Measurements from ENCODE around the gene CPHXL2. TPM values are rescaled to one million over a fixed set of nuclear protein-coding genes. Genes with fewer than 3 reads are reported as not detected.
A peak's percentile ranks its signal among the peaks of the same experiment; 100 is the strongest.

The CPHXL2 gene
- not detected for total RNA-seq
- polyA plus RNA-seq (ENCODE audit: insufficient read length in 2 of 2) = under 1 TPM; 0.21 to 0.47 TPM
- long read RNA-seq, donor 1 = 0 reads
- long read RNA-seq, donor 2 = 0 reads
- long read RNA-seq, donor 3 = 0 reads
- long read RNA-seq, donor 4 = 0 reads

GRCh38 chr16:75676909-75677308 lies at the start of gene CPHXL2:
Gene CPHXL2 (minus strand): TSS chr16:75677009. CDS start chr16:75676999, 10 bp downstream.
- Histone ChIP-seq H3K36me3 (ENCODE audit: control insufficient read depth, insufficient read depth, low read length) (no peaks in the 10 kb centered on the region), H3K4me1 (ENCODE audit: control insufficient read depth, insufficient read depth, low read length) (no peaks in the 10 kb centered on the region), H3K4me3 (ENCODE audit: low read depth, low read length) (no peak within 1 kb of the TSS), H3K9me3 (ENCODE audit: control insufficient read depth, insufficient read depth, low read length) (no peaks in the 10 kb centered on the region), H3K27me3 (ENCODE audit: control insufficient read depth, insufficient read depth, low read length) (no peaks in the 10 kb centered on the region), H3K27ac (ENCODE audit: low read depth, low read length) (no peak within 1 kb of the TSS)
- 80% methylated on average over 2 of the region's 4 CpGs for WGBS (ENCODE audit: insufficient coverage)
- no peak for DNase-seq (ENCODE audit: low read depth in 4 of 6, low spot score in 6 of 6)

- Histone ChIP-seq H3K9me3 (ENCODE audit: control insufficient read depth, insufficient read depth, low read length) (no peaks in the 10 kb centered on the region), H3K36me3 (ENCODE audit: control insufficient read depth, insufficient read depth, low read length) (no peaks in the 10 kb centered on the region), H3K4me3 (ENCODE audit: low read depth, low read length) (no peak within 1 kb of the TSS), H3K27me3 (ENCODE audit: control insufficient read depth, insufficient read depth, low read length) (no peaks in the 10 kb centered on the region), H3K4me1 (ENCODE audit: control insufficient read depth, insufficient read depth, low read length) (no peaks in the 10 kb centered on the region), H3K27ac (ENCODE audit: low read depth, low read length) (no peak within 1 kb of the TSS)
- no peak for DNase-seq (ENCODE audit: low read depth in 4 of 6, low spot score in 6 of 6)
- WGBS (ENCODE audit: insufficient coverage) = 94% methylated on average over 2 of the region's 5 CpGs
These were observed 49.6 kb upstream of the CPHXL2 start, which contains the start of gene CPHXL for GRCh38 chr16:75726390-75726789. Gene CPHXL (minus strand): TSS chr16:75726490. CDS start chr16:75726442, 48 bp downstream.

GRCh38 chr16:75718452-75718851 lies 41.6 kb upstream of the CPHXL2 start:
- no peak overlapping the region for H3K27ac ChIP-seq (ENCODE audit: low read depth, low read length)
- no CpG with 5 or more reads among the region's 4 CpGs for WGBS (ENCODE audit: insufficient coverage)
- H3K4me3 ChIP-seq (ENCODE audit: low read depth, low read length) = no peak overlapping the region
- no peak for DNase-seq (ENCODE audit: low read depth in 4 of 6, low spot score in 6 of 6)
- no peaks in the 10 kb centered on the region for H3K9me3 ChIP-seq (ENCODE audit: control insufficient read depth, insufficient read depth, low read length)
- no peaks in the 10 kb centered on the region for H3K36me3 ChIP-seq (ENCODE audit: control insufficient read depth, insufficient read depth, low read length)
- no peaks in the 10 kb centered on the region for H3K4me1 ChIP-seq (ENCODE audit: control insufficient read depth, insufficient read depth, low read length)
- H3K27me3 ChIP-seq (ENCODE audit: control insufficient read depth, insufficient read depth, low read length) = no peaks in the 10 kb centered on the region

GRCh38 chr16:75714661-75715060 lies 37.9 kb upstream of the CPHXL2 start:
- no peak for DNase-seq (ENCODE audit: low read depth in 4 of 6, low spot score in 6 of 6)
- Histone ChIP-seq H3K4me3 (ENCODE audit: low read depth, low read length) (no peak overlapping the region), H3K9me3 (ENCODE audit: control insufficient read depth, insufficient read depth, low read length) (peaks cover 9% of the 10 kb centered on the region), H3K4me1 (ENCODE audit: control insufficient read depth, insufficient read depth, low read length) (no peaks in the 10 kb centered on the region), H3K27ac (ENCODE audit: low read depth, low read length) (no peak overlapping the region), H3K27me3 (ENCODE audit: control insufficient read depth, insufficient read depth, low read length) (no peaks in the 10 kb centered on the region), H3K36me3 (ENCODE audit: control insufficient read depth, insufficient read depth, low read length) (no peaks in the 10 kb centered on the region)

GRCh38 chr16:75710344-75710743 lies 33.5 kb upstream of the CPHXL2 start:
- no peak overlapping the region for H3K27ac ChIP-seq (ENCODE audit: low read depth, low read length)
- no peaks in the 10 kb centered on the region for H3K4me1 ChIP-seq (ENCODE audit: control insufficient read depth, insufficient read depth, low read length)
- H3K36me3 ChIP-seq (ENCODE audit: control insufficient read depth, insufficient read depth, low read length) = no peaks in the 10 kb centered on the region
- no peak overlapping the region for H3K4me3 ChIP-seq (ENCODE audit: low read depth, low read length)
- 100% methylated on average over 1 of the region's 2 CpGs for WGBS (ENCODE audit: insufficient coverage)
- no peak for DNase-seq (ENCODE audit: low read depth in 4 of 6, low spot score in 6 of 6)
- peaks cover 12% of the 10 kb centered on the region for H3K9me3 ChIP-seq (ENCODE audit: control insufficient read depth, insufficient read depth, low read length)
- H3K27me3 ChIP-seq (ENCODE audit: control insufficient read depth, insufficient read depth, low read length) = no peaks in the 10 kb centered on the region

- no peaks in the 10 kb centered on the region for H3K4me1 ChIP-seq (ENCODE audit: control insufficient read depth, insufficient read depth, low read length)
- no peaks in the 10 kb centered on the region for H3K36me3 ChIP-seq (ENCODE audit: control insufficient read depth, insufficient read depth, low read length)
- no peaks in the 10 kb centered on the region for H3K27me3 ChIP-seq (ENCODE audit: control insufficient read depth, insufficient read depth, low read length)
- DNase-seq (ENCODE audit: low read depth in 4 of 6, low spot score in 6 of 6) = no peak
- no peak overlapping the region for H3K4me3 ChIP-seq (ENCODE audit: low read depth, low read length)
- H3K27ac ChIP-seq (ENCODE audit: low read depth, low read length) = no peak overlapping the region
- 97% methylated on average over 3 of the region's 4 CpGs for WGBS (ENCODE audit: insufficient coverage)
- H3K9me3 ChIP-seq (ENCODE audit: control insufficient read depth, insufficient read depth, low read length) = no peaks in the 10 kb centered on the region
These were observed 26.5 kb upstream of the CPHXL2 start for GRCh38 chr16:75703306-75703705.

- no CpG with 5 or more reads among the region's 2 CpGs for WGBS (ENCODE audit: insufficient coverage)
These were observed 25.4 kb upstream of the CPHXL2 start for GRCh38 chr16:75702242-75702641.

GRCh38 chr16:75701361-75701760 lies 24.6 kb upstream of the CPHXL2 start, which contains the start of gene DUXB:
Gene DUXB (minus strand): TSS chr16:75701461. CDS start chr16:75701418, 43 bp downstream.
- H3K27me3 ChIP-seq (ENCODE audit: control insufficient read depth, insufficient read depth, low read length) = no peaks in the 10 kb centered on the region
- no peaks in the 10 kb centered on the region for H3K36me3 ChIP-seq (ENCODE audit: control insufficient read depth, insufficient read depth, low read length)
- no peaks in the 10 kb centered on the region for H3K9me3 ChIP-seq (ENCODE audit: control insufficient read depth, insufficient read depth, low read length)
- no peaks in the 10 kb centered on the region for H3K4me1 ChIP-seq (ENCODE audit: control insufficient read depth, insufficient read depth, low read length)
- no peak within 1 kb of the TSS for H3K4me3 ChIP-seq (ENCODE audit: low read depth, low read length)
- no peak within 1 kb of the TSS for H3K27ac ChIP-seq (ENCODE audit: low read depth, low read length)
- WGBS (ENCODE audit: insufficient coverage) = 67% methylated on average over 1 of the region's 5 CpGs
- DNase-seq (ENCODE audit: low read depth in 4 of 6, low spot score in 6 of 6) = no peak

More at GRCh38 chr16:75702242-75702641, 25.4 kb upstream of the CPHXL2 start:
- no peaks in the 10 kb centered on the region for H3K27me3 ChIP-seq (ENCODE audit: control insufficient read depth, insufficient read depth, low read length)
- H3K4me3 ChIP-seq (ENCODE audit: low read depth, low read length) = no peak overlapping the region
- no peak overlapping the region for H3K27ac ChIP-seq (ENCODE audit: low read depth, low read length)
- no peak for DNase-seq (ENCODE audit: low read depth in 4 of 6, low spot score in 6 of 6)
- no peaks in the 10 kb centered on the region for H3K36me3 ChIP-seq (ENCODE audit: control insufficient read depth, insufficient read depth, low read length)
- no peaks in the 10 kb centered on the region for H3K9me3 ChIP-seq (ENCODE audit: control insufficient read depth, insufficient read depth, low read length)
- no peaks in the 10 kb centered on the region for H3K4me1 ChIP-seq (ENCODE audit: control insufficient read depth, insufficient read depth, low read length)

- WGBS (ENCODE audit: insufficient coverage) = 83% methylated on average over 2 of the region's 5 CpGs
- no peak overlapping the region for H3K4me3 ChIP-seq (ENCODE audit: low read depth, low read length)
- H3K27ac ChIP-seq (ENCODE audit: low read depth, low read length) = no peak overlapping the region
- H3K36me3 ChIP-seq (ENCODE audit: control insufficient read depth, insufficient read depth, low read length) = no peaks in the 10 kb centered on the region
- no peaks in the 10 kb centered on the region for H3K4me1 ChIP-seq (ENCODE audit: control insufficient read depth, insufficient read depth, low read length)
- no peaks in the 10 kb centered on the region for H3K9me3 ChIP-seq (ENCODE audit: control insufficient read depth, insufficient read depth, low read length)
- H3K27me3 ChIP-seq (ENCODE audit: control insufficient read depth, insufficient read depth, low read length) = no peaks in the 10 kb centered on the region
- DNase-seq (ENCODE audit: low read depth in 4 of 6, low spot score in 6 of 6) = no peak
These were observed 20.8 kb upstream of the CPHXL2 start for GRCh38 chr16:75697571-75697970.

- H3K27me3 ChIP-seq (ENCODE audit: control insufficient read depth, insufficient read depth, low read length) = no peaks in the 10 kb centered on the region
- no peaks in the 10 kb centered on the region for H3K9me3 ChIP-seq (ENCODE audit: control insufficient read depth, insufficient read depth, low read length)
- no peaks in the 10 kb centered on the region for H3K4me1 ChIP-seq (ENCODE audit: control insufficient read depth, insufficient read depth, low read length)
- WGBS (ENCODE audit: insufficient coverage) = 81% methylated on average over 3 of the region's 6 CpGs
- H3K4me3 ChIP-seq (ENCODE audit: low read depth, low read length) = no peak overlapping the region
- peak in 1 of 6 donors; percentile 1 for DNase-seq (ENCODE audit: low read depth in 4 of 6, low spot score in 6 of 6)
- no peak overlapping the region for H3K27ac ChIP-seq (ENCODE audit: low read depth, low read length)
- H3K36me3 ChIP-seq (ENCODE audit: control insufficient read depth, insufficient read depth, low read length) = no peaks in the 10 kb centered on the region
These were observed 18.9 kb upstream of the CPHXL2 start for GRCh38 chr16:75695708-75696107.

Data from spinal cord (tissue), 10 donors.